Measurements from ENCODE around the gene BATF2. TPM values are rescaled to one million over a fixed set of nuclear protein-coding genes. Genes with fewer than 3 reads are reported as not detected.

The BATF2 gene
- total and polyA plus RNA-seq, 9 of the 15 experiments (the other 6 are each of a cell fraction or from before 2014, with no cell fraction given): 1.7 to 8.9 (median 6.4) TPM

DNA sequence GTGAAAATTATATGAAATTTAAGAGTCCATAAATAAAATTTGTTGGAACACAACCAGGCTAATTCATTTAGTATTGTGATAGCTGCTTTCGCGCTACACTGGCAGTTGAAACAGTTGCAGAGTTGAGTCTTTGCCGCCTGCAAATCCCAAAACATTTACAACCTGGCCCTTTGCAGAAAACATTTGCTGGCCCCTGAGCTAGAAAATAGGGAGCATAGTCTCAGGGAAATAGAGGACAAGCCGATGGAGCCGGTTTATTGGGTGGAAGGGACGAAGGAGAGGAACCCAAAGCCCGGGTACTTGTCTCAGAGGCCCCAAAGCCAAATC, 43.7 kb upstream of the BATF2 start (continued):
- TF ChIP-seq ZBTB40 (IDR thresholded peaks at IDR 0.05) (no peak), ZBTB40 (CRISPR knock-in tag; IDR thresholded peaks at IDR 0.05) (no peak), KAT7 (CRISPR knock-in tag; IDR thresholded peaks at IDR 0.05; ENCODE audit: borderline replicate concordance) (0 out of 2 replicates have a peak, but pooled peaks have one; percentile 9), ZNF197 (CRISPR knock-in tag; IDR thresholded peaks at IDR 0.05; ENCODE audit: low read depth) (0 out of 2 replicates have a peak, but pooled peaks have one; percentile 53), HNRNPLL (IDR thresholded peaks at IDR 0.05; ENCODE audit: low read depth, low read length, poor library complexity, severe bottlenecking) (no peak), KDM5B (IDR thresholded peaks at IDR 0.05; ENCODE audit: insufficient replicate concordance, low read depth, low read length) (no peak), ZNF121 (CRISPR knock-in tag; conservative IDR thresholded peaks at IDR 0.05) (no peak), SUPT5H (IDR thresholded peaks at IDR 0.05) (no peak), RBM39 (optimal IDR thresholded peaks at IDR 0.05; ENCODE audit: low read depth, low read length) (no peak), ZNF699 (CRISPR knock-in tag; IDR thresholded peaks at IDR 0.05; ENCODE audit: insufficient replicate concordance) (no peak), FOXM1 (IDR thresholded peaks at IDR 0.05; ENCODE audit: low read depth) (no peak), FOXM1 (CRISPR knock-in tag; IDR thresholded peaks at IDR 0.05; ENCODE audit: low read depth) (no peak), FOXK2 (conservative IDR thresholded peaks at IDR 0.05 in 1 of 2, IDR thresholded peaks at IDR 0.05 in 1 of 2; ENCODE audit: low read depth in 2 of 2) (no peak), TRIM28 (IDR thresholded peaks at IDR 0.05) (no peak)
- TF ChIP-seq, protein P1, sequence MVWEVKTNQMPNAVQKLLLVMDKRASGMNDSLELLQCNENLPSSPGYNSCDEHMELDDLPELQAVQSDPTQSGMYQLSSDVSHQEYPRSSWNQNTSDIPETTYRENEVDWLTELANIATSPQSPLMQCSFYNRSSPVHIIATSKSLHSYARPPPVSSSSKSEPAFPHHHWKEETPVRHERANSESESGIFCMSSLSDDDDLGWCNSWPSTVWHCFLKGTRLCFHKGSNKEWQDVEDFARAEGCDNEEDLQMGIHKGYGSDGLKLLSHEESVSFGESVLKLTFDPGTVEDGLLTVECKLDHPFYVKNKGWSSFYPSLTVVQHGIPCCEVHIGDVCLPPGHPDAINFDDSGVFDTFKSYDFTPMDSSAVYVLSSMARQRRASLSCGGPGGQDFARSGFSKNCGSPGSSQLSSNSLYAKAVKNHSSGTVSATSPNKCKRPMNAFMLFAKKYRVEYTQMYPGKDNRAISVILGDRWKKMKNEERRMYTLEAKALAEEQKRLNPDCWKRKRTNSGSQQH (CRISPR knock-in tag; IDR thresholded peaks at IDR 0.05): no peak
- TF ChIP-seq, protein P2, sequence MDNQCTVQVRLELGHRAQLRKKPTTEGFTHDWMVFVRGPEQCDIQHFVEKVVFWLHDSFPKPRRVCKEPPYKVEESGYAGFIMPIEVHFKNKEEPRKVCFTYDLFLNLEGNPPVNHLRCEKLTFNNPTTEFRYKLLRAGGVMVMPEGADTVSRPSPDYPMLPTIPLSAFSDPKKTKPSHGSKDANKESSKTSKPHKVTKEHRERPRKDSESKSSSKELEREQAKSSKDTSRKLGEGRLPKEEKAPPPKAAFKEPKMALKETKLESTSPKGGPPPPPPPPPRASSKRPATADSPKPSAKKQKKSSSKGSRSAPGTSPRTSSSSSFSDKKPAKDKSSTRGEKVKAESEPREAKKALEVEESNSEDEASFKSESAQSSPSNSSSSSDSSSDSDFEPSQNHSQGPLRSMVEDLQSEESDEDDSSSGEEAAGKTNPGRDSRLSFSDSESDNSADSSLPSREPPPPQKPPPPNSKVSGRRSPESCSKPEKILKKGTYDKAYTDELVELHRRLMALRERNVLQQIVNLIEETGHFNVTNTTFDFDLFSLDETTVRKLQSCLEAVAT (IDR thresholded peaks at IDR 0.05): no peak
